Measurements from ENCODE around the gene SOCS6.
"Not testable (repeated sequence)": the region's sequence is repeated elsewhere in the genome, so short reads cannot be mapped to it uniquely, and the experiment has no call there.

SOCS6 gene

DNA sequence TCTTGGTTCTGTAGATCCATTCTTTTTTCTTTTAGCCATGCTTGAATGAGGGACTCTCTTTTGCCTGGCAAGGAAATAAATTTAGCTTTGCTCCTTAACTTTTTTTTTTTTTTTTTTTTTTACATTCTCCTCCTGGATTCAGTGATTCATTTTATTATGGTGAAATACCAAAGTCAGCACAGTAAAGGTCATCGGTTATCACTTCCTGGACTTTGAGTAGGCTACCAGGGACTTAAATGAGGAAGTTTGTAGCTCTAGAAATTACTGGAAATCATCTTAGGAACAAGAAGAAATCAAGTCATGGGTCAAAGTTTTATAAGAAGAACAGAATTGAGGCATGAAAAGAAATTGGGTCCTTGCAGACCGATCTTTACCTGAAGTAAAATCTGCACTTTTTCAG lies 75.0 kb downstream of the SOCS6 start:
- no peak for DNase-seq

DNA sequence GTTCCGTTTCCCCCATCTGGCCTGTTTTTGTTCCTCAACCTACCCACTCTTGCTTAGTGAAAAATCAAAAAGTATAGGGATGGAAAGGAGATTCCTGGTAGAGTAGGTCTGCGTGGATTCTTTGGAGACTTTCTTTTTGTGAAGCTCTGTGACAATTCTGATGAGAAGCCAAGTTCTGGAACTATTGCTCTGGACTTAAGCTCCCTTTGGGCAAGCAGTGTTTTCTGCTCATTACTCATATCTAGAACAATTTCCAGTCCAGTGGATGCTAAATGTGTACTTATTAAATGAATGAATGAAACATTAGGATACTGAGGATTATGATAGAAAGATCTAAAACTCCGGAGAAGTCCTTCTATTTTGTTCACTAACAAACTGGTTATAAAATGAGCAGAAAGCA lies 76.5 kb downstream of the SOCS6 start:
- no peak for DNase-seq

DNA sequence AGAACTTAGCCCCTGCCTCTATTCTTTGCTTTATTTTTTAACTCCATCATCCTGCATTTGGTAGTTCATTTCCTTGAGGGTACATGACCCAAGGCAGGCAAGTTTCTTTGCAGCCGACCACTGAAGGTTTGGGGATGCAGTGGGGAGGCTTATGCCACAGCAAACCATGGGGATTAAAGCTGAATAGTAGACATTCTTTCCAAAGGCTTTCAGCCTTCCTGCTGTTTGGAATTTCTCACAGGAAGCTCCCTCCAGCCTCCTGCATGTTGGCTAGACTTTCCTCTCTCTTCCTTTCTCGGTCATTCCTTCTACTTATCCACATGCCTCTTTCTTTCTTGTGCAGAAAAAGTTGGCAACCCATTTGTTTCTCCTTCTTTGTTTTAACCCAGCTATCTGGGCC lies 77.3 kb downstream of the SOCS6 start:
- DNase-seq: no peak

DNA sequence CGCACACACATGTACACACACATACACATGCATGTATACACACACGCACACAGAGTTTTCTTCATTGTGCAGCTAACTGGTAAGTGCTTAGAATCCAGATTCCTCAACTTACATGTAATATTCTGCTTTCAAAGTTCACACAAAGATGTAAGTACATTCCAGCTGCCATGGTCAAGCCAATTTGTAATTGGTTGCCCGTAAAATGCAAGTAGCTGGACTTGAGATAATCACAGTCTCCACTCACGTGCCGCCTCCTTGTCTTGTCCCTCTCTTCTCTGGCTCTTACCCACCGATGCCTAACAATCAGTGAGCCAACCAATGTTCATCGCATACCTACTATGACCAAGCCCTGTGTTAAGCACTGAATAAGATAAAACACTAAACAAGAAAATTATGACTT lies 77.8 kb downstream of the SOCS6 start:
- no peak for DNase-seq

DNA sequence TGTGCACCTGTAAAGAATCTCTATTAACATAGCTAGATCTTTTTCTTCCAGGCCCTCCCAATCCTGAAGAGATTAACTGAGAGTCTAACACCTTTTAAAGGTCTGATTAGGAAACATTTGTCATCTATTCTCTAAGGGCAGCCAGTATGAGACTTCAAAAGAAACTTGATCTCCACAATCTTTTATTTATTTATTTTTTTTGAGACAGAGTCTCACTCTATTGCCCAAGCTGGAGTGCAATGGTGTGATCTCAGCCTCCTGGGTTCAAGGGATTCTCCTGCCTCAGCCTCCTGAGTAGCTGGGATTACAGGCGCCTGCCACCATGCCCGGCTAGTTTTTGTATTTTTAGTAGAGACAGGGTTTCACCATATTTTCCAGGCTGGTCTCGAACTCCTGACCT lies 78.5 kb downstream of the SOCS6 start:
- DNase-seq: not testable (repeated sequence)

DNA sequence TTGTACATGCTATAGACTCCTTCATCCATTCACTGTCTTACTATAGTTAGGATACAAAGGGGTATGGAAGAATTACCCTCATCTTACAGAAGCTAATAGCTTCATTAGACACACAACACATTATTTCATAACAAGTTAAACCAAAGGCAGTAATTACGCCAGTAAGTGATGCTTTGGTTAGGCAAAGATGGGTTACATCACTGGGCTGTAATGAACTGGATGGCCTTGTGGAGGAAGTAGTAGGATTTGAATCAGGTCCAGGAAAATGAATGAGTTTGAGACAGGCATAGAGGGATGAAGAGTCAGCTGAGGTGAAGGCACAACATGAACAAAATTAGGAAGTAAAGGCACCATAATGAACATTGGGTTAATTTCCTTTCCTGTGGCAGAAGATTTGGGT lies 80.1 kb downstream of the SOCS6 start:
- no peak for DNase-seq

DNA sequence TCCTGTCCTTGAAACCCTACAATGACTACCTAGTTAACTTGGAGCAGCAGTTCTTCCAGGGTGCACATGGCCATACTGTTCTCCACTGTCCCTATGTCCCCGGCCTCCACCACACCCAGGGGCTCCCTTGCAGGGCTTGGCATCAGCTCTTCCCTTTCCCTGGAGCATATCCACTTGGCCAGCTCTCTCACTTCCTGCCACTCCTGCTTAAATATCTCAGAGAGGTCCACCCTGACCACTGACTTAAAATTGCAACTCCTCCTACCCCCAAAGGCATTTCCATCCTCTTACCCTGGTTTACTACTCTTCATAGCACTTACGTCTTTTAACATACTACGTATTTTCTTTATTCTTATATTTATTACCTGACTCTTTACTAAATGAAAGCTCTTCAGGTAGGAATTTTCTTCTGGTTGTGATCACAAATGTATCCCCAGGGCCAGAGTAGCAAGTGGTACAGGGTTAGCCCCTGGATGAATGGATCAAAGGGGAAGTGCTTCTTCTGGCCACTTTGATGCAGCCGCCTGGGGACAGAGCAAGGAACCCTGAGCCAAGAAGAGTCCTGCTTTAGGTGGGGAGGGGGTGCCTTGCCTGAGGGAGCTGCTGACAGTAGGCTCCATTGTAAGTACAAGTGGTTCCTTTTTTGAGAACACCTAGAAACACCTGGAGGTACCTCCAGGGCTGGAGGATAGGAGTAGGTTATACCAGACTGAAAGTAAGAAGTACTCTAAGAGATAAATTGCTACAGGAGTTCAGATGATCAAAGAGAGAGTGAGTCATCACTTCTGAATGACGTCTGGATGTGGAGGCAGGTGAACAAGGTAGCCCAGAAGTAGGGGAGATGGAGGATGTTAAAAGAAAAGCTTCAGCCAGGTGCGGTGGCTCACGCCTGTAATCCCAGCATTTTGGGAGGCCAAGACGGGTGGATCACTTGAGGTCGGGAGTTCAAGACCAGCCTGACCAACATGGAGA lies 82.2 kb downstream of the SOCS6 start:
- no peak for DNase-seq

DNA sequence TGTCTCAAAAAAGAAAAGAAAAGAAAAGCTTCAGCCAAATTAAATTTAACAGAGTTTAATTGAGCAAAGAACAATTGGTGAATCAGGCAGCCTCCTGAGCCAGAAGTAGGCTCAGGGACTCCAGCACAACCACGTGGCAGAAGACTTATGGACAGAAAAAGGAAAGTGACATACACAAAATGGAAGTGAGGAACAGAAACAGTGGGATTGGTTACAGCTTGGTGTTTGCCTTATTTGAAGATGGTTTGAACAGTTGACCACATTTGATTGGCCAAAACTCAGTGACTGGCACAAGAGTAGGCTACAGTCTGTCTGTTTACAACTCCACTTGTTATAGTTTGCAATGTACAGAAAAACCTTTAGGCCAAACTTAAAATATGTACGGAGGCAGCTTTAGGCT lies 83.1 kb downstream of the SOCS6 start:
- DNase-seq: no peak

DNA sequence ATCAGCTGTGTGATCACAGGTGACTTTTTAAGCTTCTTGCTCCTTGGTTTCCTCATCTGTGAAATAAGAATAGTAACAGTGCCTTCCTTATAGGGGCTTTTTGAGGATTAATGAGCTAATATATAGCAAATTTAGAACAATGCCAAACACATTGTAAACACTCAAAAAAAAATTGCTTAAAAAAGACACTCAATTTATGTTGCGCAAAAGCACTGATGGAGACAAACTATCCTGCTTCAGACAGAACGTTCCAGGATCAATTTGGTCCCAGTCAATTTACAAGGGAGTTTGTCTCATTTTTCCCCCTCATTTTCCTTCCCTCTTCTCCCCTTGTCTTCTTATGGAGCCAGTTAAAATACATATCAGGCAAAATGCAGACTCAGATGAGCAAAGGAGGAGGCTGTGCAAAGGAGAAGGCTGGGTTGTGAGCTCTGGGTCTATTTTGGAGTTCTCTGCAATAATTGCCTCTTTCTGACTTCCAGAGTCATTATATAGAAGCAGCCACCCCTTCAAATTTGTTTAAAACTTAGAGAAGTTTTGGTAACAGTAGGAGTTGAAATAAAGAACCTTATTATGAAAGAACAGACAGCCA lies 83.7 kb downstream of the SOCS6 start:
- no peak for DNase-seq

DNA sequence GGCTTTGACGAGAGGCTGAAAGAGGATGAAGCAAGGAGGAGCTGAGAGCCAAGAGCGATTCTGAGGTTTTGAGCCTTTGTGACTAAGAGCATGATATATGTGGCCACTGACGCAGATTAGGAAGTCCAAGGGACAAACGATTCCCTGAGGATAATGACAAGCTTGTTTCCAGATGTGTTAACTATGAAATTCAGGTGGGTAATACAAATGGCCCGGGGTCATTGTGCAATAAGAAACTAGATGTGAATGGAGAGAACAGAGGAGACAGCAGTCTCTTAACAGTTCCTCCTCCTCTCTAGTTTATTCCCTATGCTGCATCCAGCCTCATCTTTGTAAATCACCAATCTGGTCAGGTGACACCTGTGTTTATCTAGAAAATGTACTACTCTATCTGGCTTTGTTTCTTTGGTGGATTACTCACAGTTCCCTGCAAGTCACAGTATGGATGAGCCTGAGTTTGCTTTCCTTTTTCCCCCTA lies 84.2 kb downstream of the SOCS6 start:
- DNase-seq: no peak

DNA sequence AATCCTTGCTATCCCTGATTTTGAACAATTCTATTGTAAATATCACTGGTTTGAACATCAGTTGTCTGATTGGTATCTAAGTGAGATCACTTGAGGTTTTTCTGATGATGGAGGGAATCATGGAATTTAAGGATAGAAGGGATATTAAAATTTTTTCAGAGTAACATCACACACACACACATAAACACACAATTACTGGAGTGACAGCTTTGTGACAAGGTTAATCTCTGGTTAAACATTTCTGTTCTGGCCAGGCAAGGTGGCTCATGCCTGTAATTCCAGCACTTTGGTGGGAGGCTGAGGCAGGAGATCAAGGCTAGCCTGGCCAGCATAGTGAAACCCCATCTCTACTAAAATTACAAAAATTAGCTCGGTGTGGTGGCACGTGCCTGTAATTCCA lies 85.3 kb downstream of the SOCS6 start:
- no peak for DNase-seq

DNA sequence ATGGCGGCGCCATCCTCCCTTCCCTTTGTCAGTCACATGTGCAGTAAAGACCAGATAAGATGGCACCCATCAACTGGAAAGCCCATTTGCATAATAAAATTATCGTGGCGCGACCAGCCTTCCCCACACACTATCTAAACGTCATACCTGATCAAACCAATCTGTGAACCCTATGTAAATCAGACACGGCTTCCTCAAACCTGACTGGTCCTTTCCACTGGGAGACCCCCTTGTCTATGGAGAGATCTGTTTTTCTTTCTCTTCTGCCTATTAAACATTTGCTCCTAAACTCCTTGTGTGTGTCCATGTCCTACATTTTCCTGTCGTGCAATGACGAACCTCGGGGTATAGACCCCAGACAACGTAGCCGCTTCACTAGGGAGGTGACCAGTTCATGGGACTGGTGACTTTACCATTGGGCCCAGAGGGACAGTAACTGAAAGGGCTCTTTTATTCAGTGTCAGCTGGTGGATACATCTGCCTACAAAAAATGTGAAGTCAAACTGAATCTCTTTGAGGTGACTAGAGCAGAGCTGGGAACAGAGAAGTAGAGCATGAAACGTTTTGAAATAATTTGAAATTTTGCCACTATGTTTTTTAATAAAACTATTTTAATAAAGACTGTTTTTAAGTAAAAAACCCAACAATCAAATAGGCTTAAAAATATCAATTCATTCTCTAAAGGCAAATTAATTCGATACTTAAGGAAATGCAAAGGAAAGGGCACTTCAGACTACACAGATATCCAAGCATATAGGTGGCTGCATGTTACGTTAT lies 87.5 kb downstream of the SOCS6 start:
- DNase-seq: no peak

DNA sequence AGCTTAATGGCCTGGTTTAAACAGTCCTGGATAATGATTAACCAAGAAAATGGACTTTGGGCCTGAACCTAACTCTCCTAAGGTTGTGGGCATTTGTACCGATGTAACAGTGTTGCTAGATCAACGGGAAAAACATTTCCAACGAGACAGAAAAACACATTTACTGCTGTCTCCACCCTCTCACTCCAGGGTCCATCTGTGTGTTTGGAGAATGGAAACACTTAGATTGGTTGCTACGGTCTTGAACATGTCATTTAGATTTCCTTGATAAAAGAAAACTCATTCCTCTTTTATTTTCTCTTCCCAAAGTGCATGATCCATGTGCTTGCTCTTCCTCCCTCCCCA lies 88.0 kb downstream of the SOCS6 start:
- DNase-seq: no peak

DNA sequence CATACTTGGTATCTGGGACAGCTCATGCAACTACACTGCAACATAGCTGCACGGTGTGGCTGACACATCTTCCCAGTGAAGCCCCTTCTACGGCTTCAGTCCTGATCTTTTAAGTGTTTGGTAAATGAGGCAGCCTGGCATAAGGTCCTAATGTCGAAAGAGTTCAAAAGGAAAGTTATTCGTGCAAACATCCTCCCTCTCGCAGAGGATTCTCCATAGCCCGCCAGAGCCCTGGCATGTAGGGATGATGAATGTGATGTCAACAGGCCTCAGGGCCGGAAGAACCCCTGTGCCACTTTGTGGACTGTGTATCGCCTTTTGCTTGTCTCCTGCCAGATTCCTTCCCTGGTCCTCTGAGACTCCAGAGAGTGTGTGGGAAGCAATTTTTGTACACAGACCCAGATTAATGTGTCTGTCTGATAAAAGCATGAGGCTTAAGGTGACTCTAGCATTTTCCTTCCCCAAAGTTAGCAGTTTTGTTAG lies 88.5 kb downstream of the SOCS6 start:
- DNase-seq: no peak

DNA sequence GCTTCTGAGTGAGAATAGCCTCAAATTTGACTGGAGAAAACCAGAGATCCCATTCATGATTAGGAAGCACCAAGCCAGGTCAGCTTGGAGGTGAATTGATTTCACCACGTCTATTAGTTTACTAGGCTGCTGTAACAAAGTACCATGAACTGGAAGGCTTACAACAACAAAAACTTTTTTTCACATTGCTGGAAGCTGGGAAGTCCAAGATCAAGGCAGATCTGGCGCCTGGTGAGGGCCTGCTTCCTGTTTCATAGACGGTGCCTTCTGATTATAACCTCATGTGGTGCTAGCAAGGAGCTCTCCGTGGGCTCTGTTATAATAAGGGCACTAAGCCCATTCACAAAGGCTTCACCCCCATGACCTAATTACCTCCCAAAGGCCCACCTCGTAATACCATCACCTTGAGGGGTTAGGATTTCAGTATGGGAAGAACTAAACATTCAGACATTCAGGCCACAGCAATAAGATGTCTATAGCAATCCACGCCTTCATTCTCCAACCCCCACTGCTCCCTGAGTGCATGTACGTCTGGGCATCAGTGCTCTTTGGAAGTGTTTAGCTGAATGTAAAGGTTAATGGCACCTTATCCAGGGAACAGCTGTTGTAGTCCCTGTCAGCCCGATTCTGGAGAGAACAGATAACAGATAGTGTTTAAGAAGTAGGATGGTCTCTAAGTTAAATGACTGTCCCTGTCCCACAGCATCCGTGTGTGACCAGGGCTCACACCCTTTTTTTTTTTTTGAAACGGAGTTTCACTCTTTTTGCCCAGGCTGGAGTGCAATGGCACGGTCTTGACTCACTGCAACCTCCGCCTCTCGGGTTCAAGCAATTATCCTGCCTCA lies 89.2 kb downstream of the SOCS6 start:
- no peak for DNase-seq
